HG02642 (cell line): Measurements from ENCODE around the gene DOLPP1.
A peak's percentile ranks its signal among the peaks of the same experiment; 100 is the strongest.

Experiments used
- ATAC-seq: cut with Tn5 transposase; IDR thresholded peaks from one replicate; pipeline ENCODE4 v1.9.1; 2021; ENCODE audit warnings: mild to moderate bottlenecking; ENCODE audit not compliant: unreplicated experiment, poor library complexity

The DOLPP1 gene

DNA sequence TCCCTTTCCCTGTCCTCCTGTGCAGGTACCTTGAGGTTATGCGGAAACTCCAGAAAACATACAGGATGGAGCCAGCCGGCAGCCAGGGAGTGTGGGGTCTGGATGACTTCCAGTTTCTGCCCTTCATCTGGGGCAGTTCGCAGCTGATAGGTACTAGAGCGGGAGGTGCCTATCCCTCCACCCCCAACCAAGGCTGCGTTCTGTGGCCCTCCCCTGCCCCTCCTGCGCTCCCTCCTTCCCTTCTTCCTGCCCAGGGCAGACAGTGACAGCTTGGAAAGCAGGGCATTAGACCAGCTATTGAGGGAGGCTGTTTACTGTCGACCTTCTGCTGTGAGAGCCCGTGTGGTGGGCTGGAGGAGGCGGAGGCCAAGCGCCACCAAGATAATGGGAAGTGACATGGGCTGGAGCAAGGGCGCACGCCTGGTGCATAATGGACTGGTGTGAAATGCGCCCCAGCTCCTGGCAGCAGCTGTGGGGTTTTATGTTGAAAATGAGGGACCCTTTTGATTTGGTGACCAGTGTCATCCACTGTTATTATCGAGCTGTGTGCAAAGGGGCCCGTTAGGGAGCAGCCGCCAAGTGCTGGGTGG lies 55.6 kb downstream of the DOLPP1 start:
- no peak for ATAC-seq

DNA sequence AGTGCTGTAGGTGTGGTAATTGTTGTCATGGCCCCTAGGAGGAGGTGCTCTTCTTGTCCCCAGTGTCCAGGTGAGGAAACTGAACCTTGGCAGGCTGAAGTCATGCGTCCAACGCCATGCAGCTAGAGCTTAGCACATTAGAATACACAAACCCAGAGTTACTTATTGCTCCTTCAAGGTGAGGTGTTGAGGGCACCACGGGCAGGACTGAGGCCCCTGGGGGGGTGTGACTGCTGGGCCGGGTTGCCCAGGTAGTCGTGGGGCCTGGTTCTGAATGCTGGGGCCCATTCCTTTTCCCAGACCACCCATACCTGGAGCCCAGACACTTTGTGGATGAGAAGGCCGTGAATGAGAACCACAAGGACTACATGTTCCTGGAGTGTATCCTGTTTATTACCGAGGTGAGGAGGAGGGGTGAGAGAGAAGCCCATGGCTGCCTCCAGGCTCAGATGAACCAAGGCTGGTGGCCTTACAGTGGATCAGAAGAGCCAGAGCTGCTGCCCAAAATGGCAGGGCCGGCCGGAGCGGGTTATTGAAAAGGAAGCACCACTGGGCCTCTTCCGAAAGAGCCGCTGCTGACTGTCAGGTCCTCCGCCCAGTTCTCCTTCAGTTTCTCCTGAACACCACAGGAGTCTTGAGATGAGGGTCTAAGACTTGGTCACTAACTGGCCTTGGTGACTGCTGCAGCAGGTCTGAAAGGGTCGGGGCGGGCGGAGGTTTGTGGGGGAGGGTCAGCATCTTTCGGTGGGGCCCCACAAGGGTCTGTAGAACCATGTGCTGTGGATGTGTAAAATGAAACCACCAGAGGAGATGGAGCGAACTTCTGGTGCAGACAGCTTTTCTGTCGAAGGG lies 56.6 kb downstream of the DOLPP1 start:
- ATAC-seq = no peak

DNA sequence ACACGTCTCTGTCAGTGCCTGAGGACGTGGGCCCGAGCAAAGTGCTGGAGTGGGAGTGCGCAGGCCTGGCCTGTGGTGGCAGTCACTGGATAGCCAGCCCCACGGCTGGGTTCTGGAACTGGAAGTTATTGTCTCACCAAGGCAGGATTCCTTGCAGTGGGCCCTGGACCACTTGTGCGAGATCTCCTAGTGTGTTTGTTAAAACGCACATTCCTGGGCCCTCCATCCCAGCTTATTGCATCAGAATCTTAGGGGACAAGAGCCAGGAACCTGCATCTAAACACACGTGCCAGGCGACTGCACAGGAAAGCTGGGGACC lies 57.2 kb downstream of the DOLPP1 start:
- ATAC-seq = no peak

DNA sequence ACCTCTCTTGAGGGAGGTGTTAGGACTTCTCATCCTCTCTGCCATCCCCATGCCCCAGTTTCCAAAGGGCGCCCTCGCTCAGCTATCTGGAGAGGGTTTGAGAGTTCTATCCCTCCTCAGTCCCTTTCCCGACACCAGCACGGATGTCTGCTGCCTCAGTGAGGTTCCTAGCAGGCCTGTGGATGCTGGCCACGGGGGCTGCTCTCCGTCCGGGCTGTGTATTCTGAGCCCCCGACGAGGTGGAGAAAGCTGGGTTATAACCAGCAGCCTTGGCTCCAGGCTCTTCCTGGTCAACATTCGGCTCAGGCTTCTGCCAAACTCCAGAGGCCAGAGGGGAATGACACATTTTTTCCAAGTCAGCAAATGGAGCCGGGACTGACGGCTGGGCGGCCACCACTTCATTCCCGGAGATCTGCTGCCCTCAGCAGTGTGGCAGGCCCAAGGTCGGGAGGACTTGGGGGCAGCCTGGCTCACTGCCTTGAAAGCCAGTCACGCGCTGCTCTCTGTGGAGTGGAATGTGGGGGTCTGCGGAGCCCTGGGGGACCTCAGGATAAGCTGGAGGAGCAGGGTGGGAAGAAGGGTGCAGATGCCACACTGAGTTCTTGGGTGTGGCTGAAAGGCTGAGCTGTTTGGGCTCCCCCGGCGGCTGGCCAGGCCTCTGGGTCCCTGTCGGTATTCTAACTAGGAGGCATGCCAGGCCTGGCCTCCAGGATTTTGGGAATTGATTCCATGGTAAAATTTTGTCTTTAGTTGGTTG lies 57.7 kb downstream of the DOLPP1 start:
- ATAC-seq = no peak

DNA sequence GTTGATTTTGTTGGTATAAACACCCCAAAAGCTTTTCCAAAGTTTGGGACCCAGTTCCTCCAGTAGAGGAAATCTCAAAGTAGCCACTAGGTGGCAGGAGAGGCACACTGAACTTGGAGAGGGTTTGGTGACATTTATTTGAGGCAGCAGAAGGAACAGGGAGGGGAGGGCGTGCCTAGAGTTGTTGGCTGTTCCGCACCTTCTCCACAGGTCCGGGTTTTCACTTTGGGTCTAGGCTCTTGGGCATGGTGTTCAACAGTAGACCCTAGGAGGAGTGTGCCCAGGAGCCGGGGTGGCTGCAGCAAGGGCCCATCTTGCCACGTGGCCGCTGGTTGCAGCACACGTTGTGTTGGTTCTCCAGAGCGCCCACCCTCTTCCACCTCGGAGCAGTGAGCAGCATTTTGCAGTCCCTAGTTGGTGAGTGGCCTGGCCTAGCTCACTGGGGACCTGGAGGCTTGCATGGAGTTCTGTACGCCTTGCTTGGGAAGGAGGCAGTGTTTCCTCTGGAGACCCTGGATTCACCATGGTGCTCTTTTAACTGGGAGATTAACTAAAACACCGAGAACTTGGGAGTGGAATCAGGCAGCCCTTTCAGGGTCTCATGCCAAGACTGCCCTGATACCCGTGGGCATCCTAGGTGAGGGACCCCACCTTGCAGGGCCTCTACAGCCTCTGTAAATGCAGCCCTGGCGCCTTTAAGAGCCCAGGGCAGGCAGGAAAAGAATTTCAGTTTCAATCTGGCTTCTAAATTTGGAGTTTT lies 58.5 kb downstream of the DOLPP1 start:
- peak; percentile 29 for ATAC-seq

DNA sequence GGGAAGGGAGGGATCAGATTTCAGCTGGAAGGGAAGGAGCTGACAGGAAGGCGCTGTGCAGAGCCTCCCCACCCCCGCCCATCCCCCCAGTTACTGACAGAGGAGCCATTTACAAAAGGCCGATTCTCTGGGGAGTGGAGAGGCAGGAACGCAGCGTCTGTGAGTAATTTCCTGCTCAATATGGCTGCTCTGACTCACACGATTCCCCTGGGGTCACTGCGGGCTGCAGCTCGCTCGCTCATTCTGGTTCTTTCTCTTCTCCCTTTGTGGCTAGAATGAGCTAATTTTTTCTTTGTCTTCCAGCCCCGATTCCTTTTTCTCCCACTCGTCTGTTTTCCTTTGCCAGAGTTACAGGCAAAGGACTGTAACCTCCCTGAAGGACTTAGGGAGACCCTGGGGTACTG lies 59.1 kb downstream of the DOLPP1 start:
- ATAC-seq = peak; percentile 58
